CD4-positive, alpha-beta T cell treated with Interleukin-4 for 1 hour (primary cell): ENCODE measurements around the gene OR52A5.
"Not testable (repeated sequence)": the region's sequence is repeated elsewhere in the genome, so short reads cannot be mapped to it uniquely, and the experiment has no call there.

ENCODE experiments used
- DNase-seq, 2 donors: peaks; one replicate each; pipeline ENCODE4 v3.0.0-alpha.2; 2020 to 2022

Gene OR52A5

GRCh38 chr11:5137996-5138395, at the start of gene OR52A5:
OR52A5 (minus strand) TSS chr11:5138356; CDS start chr11:5132642, 5,714 bp downstream.
- no peak for DNase-seq

DNA sequence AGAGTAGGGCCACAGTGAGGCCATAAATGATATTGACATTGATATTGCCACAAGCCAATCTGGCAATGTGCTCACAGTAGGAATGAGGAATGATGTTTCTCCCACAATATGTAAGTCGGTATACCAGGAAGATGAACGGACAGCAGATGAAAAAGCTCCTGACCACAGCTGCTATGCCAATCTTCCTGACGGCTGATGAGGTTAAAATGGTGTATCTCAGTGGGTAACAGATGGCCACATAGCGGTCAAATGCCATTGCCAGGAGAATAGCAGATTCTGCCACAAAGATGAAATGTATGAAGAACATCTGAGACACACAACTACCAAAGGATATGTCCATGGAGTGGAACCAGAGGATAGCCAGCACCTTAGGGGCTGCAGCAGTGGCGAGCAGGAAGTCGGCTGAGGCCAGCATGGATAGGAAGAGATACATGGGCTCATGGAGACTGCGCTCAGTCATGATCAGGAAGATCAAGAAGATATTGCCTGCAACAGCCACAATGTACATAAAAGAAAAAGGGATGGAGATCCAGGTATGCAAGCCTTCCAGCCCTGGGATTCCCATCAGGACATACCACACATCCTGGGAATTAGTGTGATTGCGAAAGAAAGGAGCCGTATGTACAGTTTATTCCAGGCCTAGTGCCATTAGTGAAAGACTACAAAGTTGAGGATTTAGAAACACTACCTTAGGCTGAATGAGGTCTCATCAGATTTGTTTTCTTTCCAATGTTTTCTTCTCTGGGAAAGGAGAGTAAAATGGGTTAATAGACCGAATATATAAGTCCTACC, 40.1 kb upstream of the OR52A5 start:
- DNase-seq, result no peak

DNA sequence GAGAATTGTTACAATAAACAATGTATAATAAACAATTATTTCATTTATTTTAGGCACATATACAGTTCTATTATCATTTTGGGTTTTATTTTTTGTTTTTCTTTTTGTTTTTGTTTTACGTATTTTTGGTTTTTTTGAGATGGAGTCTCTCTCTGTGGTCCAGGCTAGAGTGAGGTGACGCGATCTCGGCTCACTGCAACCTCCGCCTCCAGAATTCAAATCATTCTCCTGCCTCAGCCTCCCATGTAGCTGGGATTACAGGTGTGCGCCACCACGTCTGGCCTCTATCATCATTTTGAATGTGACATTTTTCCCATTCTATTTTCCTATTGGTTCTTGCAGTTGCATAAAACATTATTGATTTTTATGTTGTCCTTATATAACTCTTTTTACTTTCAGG, 36.8 kb upstream of the OR52A5 start:
- no peak for DNase-seq

- DNase-seq, result no peak
Observed at GRCh38 chr11:5171856-5172255, 33.7 kb upstream of the OR52A5 start.

GRCh38 chr11:5165898-5166297, 27.7 kb upstream of the OR52A5 start:
- DNase-seq, result not testable (repeated sequence)

- not testable (repeated sequence) for DNase-seq
Observed at GRCh38 chr11:5164807-5165206, 26.7 kb upstream of the OR52A5 start.

DNA sequence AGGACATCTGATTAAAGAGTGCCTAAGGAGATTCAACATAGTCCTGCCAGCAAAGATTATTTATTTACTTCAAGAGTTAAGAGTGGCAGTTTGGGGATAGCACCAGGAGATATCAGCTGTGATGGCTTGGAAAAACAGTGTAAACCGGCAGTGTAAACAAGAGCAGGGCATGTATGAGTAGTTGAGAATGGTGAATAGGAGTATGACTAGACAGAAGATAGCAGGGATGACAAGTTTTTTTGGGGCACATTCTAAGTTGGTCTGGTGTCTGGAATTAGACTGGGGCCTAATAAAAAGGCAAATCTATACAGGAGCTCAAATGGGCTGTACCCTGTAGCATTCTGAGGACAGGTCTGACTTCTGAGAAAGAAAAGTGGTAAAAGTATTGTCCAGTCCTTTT, 22.9 kb upstream of the OR52A5 start:
- not testable (repeated sequence) for DNase-seq

- DNase-seq, result not testable (repeated sequence)
Observed at GRCh38 chr11:5160217-5160616, 22.1 kb upstream of the OR52A5 start.

DNA sequence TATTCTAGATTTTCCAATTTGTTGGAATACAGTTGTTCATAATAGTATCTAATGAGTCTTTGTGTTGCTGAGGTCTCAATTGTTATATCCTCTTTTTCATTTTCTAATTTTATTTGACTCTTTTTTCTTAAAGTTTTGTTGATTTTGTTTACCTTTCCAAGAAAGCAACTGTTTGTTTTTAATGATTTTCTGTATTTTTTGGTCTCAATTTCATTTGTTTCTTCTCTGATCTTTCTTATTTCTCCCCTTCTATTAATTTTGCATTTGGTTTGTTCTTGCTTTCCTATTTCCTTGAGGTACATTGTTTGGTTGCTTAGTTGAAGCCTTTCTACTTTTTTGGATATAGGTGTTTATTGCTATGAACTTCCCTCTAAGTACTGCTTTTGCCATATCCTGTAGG, 21.6 kb upstream of the OR52A5 start:
- DNase-seq, result no peak

DNA sequence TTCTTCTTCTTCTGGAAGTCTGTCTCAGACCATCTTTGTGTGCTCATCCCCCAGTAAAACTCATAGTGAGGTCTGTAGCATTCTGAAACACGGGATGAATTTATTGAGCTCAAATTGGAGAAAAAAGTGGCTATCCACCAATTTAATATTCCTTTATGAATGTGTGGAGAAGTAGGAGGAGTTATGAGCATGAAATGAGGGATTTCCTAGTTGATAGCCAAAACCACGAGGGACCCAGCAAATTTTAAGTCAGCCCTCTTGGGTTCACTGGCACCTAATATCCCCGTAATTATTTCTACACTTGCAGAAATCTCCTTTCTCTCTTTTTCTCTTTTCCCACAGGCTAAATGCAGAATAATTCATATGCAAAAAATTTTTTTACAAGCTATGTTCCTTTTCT, 16.5 kb upstream of the OR52A5 start, which contains the start of gene OR52A1:
OR52A1 (minus strand) TSS at position 101 of the 400 bp plus-strand sequence. CDS start 2,388 bp downstream, outside the sequence.
- DNase-seq, result no peak

GRCh38 chr11:5153574-5154431, 15.6 kb upstream of the OR52A5 start:
- DNase-seq, result no peak

DNA sequence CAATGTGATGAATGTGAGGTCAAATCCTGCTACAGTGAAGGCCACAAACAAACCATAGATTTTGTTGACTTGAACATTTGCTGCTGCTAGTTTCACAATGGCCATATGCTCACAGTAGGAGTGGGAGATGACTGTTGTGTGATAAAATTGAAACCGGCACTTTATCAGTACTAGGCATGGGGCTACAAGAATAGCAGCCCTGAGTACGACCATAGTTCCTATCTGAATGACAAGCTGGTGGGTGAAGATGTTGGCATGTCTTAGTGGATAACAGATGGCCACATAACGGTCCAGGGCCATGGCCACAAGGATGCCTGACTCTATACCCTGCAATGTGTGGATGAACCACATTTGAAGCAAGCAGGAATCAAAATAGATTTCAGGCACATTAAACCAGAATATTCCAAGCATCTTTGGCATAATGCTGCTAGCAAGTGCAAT, 13.6 kb upstream of the OR52A5 start:
- DNase-seq, result no peak

DNA sequence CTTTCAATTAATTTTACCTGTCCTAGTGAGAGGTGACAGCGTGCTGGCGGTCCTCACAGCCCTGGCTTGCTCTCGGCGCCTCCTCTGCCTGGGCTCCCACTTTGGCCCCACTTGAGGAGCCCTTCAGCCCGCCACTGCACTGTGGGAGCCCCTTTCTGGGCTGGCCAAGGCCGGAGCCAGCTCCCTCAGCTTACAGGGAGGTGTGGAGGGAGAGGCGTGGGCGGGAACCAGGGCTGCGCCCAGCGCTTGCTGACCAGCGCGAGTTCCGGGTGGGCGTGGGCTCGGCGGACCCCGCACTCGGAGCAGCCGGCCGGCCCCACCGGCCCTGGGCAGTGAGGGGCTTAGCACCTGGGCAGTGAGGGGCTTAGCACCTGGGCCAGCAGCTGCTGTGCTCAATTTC, 6.0 kb upstream of the OR52A5 start:
- not testable (repeated sequence) for DNase-seq

DNA sequence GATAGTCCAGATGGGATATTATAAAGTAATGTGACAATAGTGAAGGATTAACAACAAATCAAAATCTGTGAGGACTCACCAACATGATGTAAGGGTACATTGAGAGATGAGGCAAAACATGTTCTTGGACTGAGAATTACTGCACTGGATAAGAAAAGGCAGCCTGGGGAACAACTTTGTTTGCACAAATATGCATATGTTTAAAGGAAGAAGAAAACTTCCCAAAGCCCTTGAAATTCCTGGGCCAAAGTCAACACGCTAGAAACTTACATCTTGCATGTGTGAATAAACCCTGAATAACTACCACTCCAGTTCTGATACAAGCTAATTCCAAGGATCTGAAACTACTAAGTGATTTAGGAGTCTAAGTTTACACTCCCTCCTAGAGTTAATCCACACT, 1.1 kb downstream of the OR52A5 start:
- no peak for DNase-seq

GRCh38 chr11:5136261-5136660, 1.9 kb downstream of the OR52A5 start:
- no peak for DNase-seq

- DNase-seq, result no peak
Observed at GRCh38 chr11:5131584-5132335, 6.4 kb downstream of the OR52A5 start.

- no peak for DNase-seq
Observed at GRCh38 chr11:5129457-5129877, 8.7 kb downstream of the OR52A5 start.

- no peak for DNase-seq
Observed at GRCh38 chr11:5124891-5125620, 13.1 kb downstream of the OR52A5 start.

DNA sequence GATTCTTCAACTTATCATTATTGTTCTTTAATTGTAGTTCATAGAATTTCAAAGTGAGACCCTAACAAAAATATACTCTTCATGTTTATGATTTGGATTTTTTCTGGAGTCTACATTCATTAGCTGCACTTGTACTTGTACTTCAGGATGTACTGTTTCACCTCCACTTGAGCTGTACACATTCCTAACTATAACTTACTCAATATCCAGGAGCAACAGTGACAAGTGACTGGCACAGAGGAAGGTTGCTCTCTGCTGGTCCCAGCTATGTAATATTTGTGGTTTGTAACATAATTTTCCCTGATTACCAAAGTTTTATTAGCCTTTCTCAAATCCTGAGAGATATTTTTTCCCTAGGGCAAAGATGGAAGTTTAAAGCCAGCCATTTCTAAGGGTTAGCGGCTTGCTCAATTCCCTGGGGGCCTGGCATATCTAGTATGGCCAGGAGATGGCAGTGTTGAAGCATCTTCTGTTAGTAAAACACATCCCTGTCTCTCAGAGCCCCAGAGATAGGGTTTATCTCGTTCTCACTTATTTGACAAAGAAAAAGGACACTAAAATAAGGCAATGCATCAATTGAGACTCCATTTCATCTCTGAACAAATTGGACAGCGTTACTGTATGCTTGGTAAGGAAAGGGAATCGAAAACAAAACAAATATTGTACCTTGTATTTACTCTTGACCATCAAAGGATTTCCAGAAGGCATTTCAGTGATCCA, 14.2 kb downstream of the OR52A5 start:
- peak; percentile 36 to 44 for DNase-seq

DNA sequence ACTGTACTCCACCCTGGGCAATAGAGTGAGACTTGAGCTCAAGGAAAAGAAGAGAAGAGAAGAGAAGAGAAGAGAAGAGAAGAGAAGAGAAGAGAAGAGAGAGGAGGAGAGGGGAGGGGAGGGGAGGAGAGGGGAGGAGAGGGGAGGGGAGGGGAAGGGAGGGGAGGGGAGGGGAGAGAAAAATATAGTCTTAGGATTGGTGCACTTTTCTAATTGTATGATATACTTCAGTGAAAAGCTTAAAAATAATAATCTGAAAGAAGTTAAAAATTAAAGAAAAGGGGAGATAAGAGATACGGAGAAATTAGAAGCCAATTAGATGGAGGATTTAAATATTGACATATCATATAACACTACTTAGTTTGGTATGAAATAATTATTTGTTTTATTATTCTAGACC, 19.3 kb downstream of the OR52A5 start:
- no peak for DNase-seq

DNA sequence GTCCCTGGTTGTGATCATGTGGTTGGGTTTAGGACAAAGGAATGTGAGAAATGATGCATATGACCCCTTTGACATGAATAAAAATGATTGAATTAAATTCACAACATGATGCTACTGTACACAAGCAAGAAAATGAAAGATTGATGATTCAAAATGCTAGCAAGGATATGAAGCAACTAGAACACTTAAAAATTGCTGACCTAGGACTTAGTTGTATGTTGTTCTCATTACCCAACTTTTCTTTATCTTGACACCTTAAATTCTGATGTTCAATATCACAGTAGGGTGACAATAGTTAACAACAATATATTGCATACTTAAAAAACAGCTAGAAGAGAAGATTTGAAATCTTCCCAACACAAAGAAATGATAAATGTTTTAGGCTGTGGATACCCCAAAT, 20.6 kb downstream of the OR52A5 start:
- DNase-seq, result no peak

GRCh38 chr11:5115339-5115738, 22.8 kb downstream of the OR52A5 start:
- no peak for DNase-seq
